ENCODE measurements around the gene ZRANB3. TPM values are rescaled to one million over a fixed set of nuclear protein-coding genes. Genes with fewer than 3 reads are reported as not detected.

ZRANB3 gene
- polyA plus RNA-seq, 1 donor (not counting 4 experiments of a cell fraction or from before 2014, with no cell fraction given), result 10.6 TPM

DNA sequence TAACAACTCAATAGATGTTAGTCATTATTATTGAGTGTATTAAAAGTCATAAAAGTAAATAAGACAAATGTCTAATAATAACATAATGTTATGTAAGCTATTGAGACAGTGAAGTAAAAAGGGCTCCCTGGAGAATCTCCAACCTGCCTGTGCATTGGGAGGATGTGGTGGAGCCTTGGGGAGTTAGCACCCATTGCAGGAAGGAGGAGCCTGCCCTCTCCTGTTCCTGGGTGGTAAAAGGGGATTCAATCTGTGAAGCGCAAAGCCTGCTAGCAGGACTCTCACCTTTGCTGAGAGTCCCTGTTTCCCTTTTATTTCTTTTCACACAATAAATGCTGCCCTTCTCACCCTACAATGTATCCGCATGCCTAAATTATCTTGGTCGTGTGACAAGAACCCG, 272.8 kb downstream of the ZRANB3 start:
- no peak overlapping the region for H3K4me3 ChIP-seq (ENCODE audit: control insufficient read depth in 2 of 3, extremely low read depth in 1 of 3, insufficient read depth in 2 of 3, low read depth in 1 of 3, low read length in 3 of 3)
- H3K36me3 ChIP-seq (ENCODE audit: control insufficient read depth in 2 of 2, extremely low read depth in 1 of 2, insufficient read depth in 2 of 2, low read length in 2 of 2), result no peaks in the 10 kb centered on the region
- no peaks in the 10 kb centered on the region for H3K9me1 ChIP-seq (ENCODE audit: control insufficient read depth, extremely low read depth, insufficient read depth, low read length)
- H3K27me3 ChIP-seq (ENCODE audit: control insufficient read depth, extremely low read depth, insufficient read depth, low read length), result no peaks in the 10 kb centered on the region
- FAIRE-seq (no peak), DNase-seq (ENCODE audit: low read depth, low spot score) (no peak)
- H3K4me2 ChIP-seq (ENCODE audit: control insufficient read depth, extremely low read depth, insufficient read depth, low read depth, low read length), result no peak overlapping the region
- H4K20me1 ChIP-seq (ENCODE audit: control insufficient read depth, extremely low read depth, insufficient read depth, low read length), result no peaks in the 10 kb centered on the region
- no peaks in the 10 kb centered on the region for H3K9me3 ChIP-seq (ENCODE audit: control insufficient read depth, low read depth, low read length)
- TF ChIP-seq EZH2 (IDR thresholded peaks at IDR 0.05; ENCODE audit: low read length), result no peak
- TF ChIP-seq, protein P1, sequence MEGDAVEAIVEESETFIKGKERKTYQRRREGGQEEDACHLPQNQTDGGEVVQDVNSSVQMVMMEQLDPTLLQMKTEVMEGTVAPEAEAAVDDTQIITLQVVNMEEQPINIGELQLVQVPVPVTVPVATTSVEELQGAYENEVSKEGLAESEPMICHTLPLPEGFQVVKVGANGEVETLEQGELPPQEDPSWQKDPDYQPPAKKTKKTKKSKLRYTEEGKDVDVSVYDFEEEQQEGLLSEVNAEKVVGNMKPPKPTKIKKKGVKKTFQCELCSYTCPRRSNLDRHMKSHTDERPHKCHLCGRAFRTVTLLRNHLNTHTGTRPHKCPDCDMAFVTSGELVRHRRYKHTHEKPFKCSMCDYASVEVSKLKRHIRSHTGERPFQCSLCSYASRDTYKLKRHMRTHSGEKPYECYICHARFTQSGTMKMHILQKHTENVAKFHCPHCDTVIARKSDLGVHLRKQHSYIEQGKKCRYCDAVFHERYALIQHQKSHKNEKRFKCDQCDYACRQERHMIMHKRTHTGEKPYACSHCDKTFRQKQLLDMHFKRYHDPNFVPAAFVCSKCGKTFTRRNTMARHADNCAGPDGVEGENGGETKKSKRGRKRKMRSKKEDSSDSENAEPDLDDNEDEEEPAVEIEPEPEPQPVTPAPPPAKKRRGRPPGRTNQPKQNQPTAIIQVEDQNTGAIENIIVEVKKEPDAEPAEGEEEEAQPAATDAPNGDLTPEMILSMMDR (optimal IDR thresholded peaks at IDR 0.05 in 1 of 3, IDR thresholded peaks at IDR 0.05 in 1 of 3, conservative IDR thresholded peaks at IDR 0.05 in 1 of 3; ENCODE audit: extremely low read depth in 1 of 3, insufficient read depth in 2 of 3, low read length in 3 of 3), result peak in 2 of 3 experiments; percentile 13 to 57
- H3K9ac ChIP-seq (ENCODE audit: control insufficient read depth, extremely low read depth, insufficient read depth, low read length), result no peak overlapping the region
- no peak overlapping the region for H2AFZ ChIP-seq (ENCODE audit: control insufficient read depth, low read length)
- H3K27ac ChIP-seq (ENCODE audit: control insufficient read depth, insufficient read depth, low read length), result no peak overlapping the region
- no peaks in the 10 kb centered on the region for H3K79me2 ChIP-seq (ENCODE audit: control insufficient read depth, insufficient read depth, low read length)
- H3K4me1 ChIP-seq (ENCODE audit: control insufficient read depth, extremely low read depth, insufficient read depth, low read length), result peaks cover 19% of the 10 kb centered on the region
- dilution Hi-C loops (cut with MboI; ENCODE audit: extremely low pct_ligation_motif_present, low sequenced_read_pairs), result no loop called here

DNA sequence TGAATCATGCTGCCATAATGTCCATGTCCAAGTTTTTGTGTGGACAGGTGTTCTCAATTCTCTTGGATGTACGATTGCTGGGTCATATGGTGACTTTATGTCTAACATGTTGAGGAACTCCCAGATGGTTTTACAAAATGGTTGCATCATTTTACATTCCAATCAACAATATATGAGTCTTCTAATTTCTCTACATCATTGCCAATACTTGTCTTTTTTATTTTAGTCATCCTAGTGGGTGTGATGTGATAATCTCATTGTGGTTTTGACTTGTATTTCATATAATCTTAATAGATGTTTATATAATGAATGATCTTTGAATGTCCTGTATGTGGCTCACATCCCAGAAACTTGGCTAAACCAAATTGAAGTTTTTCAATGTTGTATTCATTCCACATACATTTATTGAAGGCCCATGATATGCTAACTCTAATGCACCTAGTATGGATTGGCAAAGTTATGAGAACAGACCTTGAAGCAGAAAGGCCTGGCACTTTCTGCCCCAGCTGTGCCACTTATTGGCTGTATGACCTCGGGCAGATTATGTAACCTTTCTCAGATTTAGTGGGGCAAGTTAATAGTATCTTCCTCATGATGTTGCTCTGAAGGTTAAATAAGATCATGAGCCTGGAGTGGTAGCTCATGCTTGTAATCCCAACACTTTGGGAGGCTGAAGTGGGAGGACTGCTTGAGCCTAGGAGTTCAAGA, 273.5 kb downstream of the ZRANB3 start:
- Histone ChIP-seq H3K9ac (ENCODE audit: control insufficient read depth, extremely low read depth, insufficient read depth, low read length) (peak overlapping the region; percentile 5), H4K20me1 (ENCODE audit: control insufficient read depth, extremely low read depth, insufficient read depth, low read length) (no peaks in the 10 kb centered on the region), H3K4me3 (ENCODE audit: control insufficient read depth in 2 of 3, extremely low read depth in 1 of 3, insufficient read depth in 2 of 3, low read depth in 1 of 3, low read length in 3 of 3) (no peak overlapping the region), H3K9me1 (ENCODE audit: control insufficient read depth, extremely low read depth, insufficient read depth, low read length) (no peaks in the 10 kb centered on the region), H3K36me3 (ENCODE audit: control insufficient read depth in 2 of 2, extremely low read depth in 1 of 2, insufficient read depth in 2 of 2, low read length in 2 of 2) (no peaks in the 10 kb centered on the region), H3K9me3 (ENCODE audit: control insufficient read depth, low read depth, low read length) (no peaks in the 10 kb centered on the region), H2AFZ (ENCODE audit: control insufficient read depth, low read length) (no peak overlapping the region), H3K79me2 (ENCODE audit: control insufficient read depth, insufficient read depth, low read length) (no peaks in the 10 kb centered on the region), H3K4me2 (ENCODE audit: control insufficient read depth, extremely low read depth, insufficient read depth, low read depth, low read length) (no peak overlapping the region), H3K27ac (ENCODE audit: control insufficient read depth, insufficient read depth, low read length) (peak overlapping the region; percentile 83), H3K4me1 (ENCODE audit: control insufficient read depth, extremely low read depth, insufficient read depth, low read length) (peaks cover 19% of the 10 kb centered on the region), H3K27me3 (ENCODE audit: control insufficient read depth, extremely low read depth, insufficient read depth, low read length) (no peaks in the 10 kb centered on the region)
- TF ChIP-seq EZH2 (IDR thresholded peaks at IDR 0.05; ENCODE audit: low read length), result no peak
- TF ChIP-seq, protein P1 (optimal IDR thresholded peaks at IDR 0.05 in 1 of 3, IDR thresholded peaks at IDR 0.05 in 1 of 3, conservative IDR thresholded peaks at IDR 0.05 in 1 of 3; ENCODE audit: extremely low read depth in 1 of 3, insufficient read depth in 2 of 3, low read length in 3 of 3), result no peak
- dilution Hi-C loops (cut with MboI; ENCODE audit: extremely low pct_ligation_motif_present, low sequenced_read_pairs), result no loop called here
- no peak for DNase-seq (ENCODE audit: low read depth, low spot score)
- FAIRE-seq, result peak; percentile 36
